Lower leg skin (tissue), 3 donors: ENCODE data around the gene CCDC89.
"Not testable (repeated sequence)": the region's sequence is repeated elsewhere in the genome, so short reads cannot be mapped to it uniquely, and the experiment has no call there.

ENCODE experiments used
- POLR2A ChIP-seq, 2 donors: fragments of 450-650 bp; IDR thresholded peaks; one replicate each; pipeline ENCODE4 v1.6.1; 2016 to 2017; ENCODE audit warnings: antibody characterized with exemption in 2 of 2, mild to moderate bottlenecking in 1 of 2, moderate library complexity in 1 of 2
- TF ChIP-seq, protein P1 (sequence below), 3 donors: fragments of 450-650 bp; IDR thresholded peaks; one replicate each; pipeline ENCODE4 v1.5.1; 2016; ENCODE audit warnings: antibody characterized with exemption in 3 of 3, mild to moderate bottlenecking in 3 of 3, moderate library complexity in 2 of 3

- TF ChIP-seq, protein P1, sequence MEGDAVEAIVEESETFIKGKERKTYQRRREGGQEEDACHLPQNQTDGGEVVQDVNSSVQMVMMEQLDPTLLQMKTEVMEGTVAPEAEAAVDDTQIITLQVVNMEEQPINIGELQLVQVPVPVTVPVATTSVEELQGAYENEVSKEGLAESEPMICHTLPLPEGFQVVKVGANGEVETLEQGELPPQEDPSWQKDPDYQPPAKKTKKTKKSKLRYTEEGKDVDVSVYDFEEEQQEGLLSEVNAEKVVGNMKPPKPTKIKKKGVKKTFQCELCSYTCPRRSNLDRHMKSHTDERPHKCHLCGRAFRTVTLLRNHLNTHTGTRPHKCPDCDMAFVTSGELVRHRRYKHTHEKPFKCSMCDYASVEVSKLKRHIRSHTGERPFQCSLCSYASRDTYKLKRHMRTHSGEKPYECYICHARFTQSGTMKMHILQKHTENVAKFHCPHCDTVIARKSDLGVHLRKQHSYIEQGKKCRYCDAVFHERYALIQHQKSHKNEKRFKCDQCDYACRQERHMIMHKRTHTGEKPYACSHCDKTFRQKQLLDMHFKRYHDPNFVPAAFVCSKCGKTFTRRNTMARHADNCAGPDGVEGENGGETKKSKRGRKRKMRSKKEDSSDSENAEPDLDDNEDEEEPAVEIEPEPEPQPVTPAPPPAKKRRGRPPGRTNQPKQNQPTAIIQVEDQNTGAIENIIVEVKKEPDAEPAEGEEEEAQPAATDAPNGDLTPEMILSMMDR (IDR thresholded peaks at IDR 0.05), result not testable (repeated sequence)
- TF ChIP-seq POLR2A (IDR thresholded peaks at IDR 0.05), result not testable (repeated sequence)
Observed at GRCh38 chr11:85654343-85654742, 31.7 kb downstream of the CCDC89 start.
